Posterior vena cava (tissue), 2 donors: ENCODE measurements around the gene REPS2. TPM values are rescaled to one million over a fixed set of nuclear protein-coding genes. Genes with fewer than 3 reads are reported as not detected.
A peak's percentile ranks its signal among the peaks of the same experiment; 100 is the strongest.

Experiments
- DNase-seq: peaks from one replicate; pipeline ENCODE4 v3.0.0-alpha.2; 2020; ENCODE audit warnings: low spot score
- intact Hi-C, 2 donors: fragments of 100-400 bp; cut with DNase I; formaldehyde crosslinking; loops; one replicate each; pipeline versions ENCODE4 v1.14.1 to v1.14.2; 2022 to 2023
- total RNA-seq, 2 donors: library from RNA; stranded (reverse); fragmentation: NEBNext Ultra II Directional; extraction: Animal tissue kit (Norgen Biotek cat#: 25700); gene quantifications; one replicate each; pipeline ENCODE4 v1.2.1, GENCODE V29; 2021
- donor health status: DM: yes; HTN: yes; CAD: no.
- donor health status: DM: yes; HTN: yes; CAD: no.

Gene REPS2
- total RNA-seq, 2 donors from 2014 or later: 3.9 to 5.3 TPM

- no peak for DNase-seq
- intact Hi-C loops: no loop called here
These were observed 224.5 kb downstream of the REPS2 start for GRCh38 chrX:17170973-17171372.

GRCh38 chrX:17174671-17175070 is 228.2 kb downstream of the REPS2 start:
- intact Hi-C loops: no loop called here
- DNase-seq: peak; percentile 70

- intact Hi-C loops: no loop called here
- DNase-seq: no peak
These were observed 235.9 kb downstream of the REPS2 start for GRCh38 chrX:17182317-17182716.

- intact Hi-C loops: no loop called here
- no peak for DNase-seq
These were observed 237.1 kb downstream of the REPS2 start for GRCh38 chrX:17183566-17183965.

- DNase-seq: no peak
- intact Hi-C loops: no loop called here
These were observed 239.0 kb downstream of the REPS2 start for GRCh38 chrX:17185431-17185830.

GRCh38 chrX:17187136-17187756 is 240.8 kb downstream of the REPS2 start:
- intact Hi-C loops: no loop called here
- DNase-seq: no peak

GRCh38 chrX:17192106-17192505 is 245.6 kb downstream of the REPS2 start:
- intact Hi-C loops: no loop called here
- DNase-seq: no peak

Other genes starting within 250 kb of the REPS2 start
- gene CTPS2, start 234.0 kb upstream of the REPS2 start, total RNA-seq: 10 to 100 TPM in 1 of 2 donors, 1 to 10 TPM in 1; 8.5 to 10.9 TPM
- gene SYAP1, start 227.0 kb upstream of the REPS2 start, total RNA-seq: 10 to 100 TPM; 30.9 to 31.3 TPM
- 1 to 10 TPM; 8.6 to 9.0 TPM for gene TXLNG, start 160.2 kb upstream of the REPS2 start, total RNA-seq
- 100 to 1,000 TPM in 1 of 2 donors, 10 to 100 TPM in 1; 98.7 to 102 TPM for gene RBBP7, start 76.3 kb upstream of the REPS2 start, total RNA-seq